ENCODE measurements around the gene C7orf25.

C7orf25 gene

DNA sequence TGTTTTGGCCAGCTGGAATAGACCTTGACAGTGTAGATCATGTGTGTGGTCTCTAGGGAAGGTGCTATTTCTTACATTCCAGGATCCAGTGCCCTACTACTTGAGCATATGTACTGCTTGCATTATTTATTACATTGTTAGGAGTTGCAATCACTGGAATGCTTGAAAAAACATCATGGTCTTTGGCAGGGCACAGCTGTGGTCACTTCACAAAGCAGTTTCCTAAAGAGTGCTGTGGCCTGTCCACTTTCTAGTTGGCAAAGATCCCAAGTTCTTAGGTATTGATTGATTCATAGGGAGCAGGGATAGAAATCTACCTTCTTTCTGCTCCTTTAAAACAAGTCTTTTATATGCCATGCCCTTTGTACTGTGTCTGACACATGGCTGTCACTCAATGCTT lies 4.6 kb downstream of the C7orf25 start:
- TF ChIP-seq, protein P1, sequence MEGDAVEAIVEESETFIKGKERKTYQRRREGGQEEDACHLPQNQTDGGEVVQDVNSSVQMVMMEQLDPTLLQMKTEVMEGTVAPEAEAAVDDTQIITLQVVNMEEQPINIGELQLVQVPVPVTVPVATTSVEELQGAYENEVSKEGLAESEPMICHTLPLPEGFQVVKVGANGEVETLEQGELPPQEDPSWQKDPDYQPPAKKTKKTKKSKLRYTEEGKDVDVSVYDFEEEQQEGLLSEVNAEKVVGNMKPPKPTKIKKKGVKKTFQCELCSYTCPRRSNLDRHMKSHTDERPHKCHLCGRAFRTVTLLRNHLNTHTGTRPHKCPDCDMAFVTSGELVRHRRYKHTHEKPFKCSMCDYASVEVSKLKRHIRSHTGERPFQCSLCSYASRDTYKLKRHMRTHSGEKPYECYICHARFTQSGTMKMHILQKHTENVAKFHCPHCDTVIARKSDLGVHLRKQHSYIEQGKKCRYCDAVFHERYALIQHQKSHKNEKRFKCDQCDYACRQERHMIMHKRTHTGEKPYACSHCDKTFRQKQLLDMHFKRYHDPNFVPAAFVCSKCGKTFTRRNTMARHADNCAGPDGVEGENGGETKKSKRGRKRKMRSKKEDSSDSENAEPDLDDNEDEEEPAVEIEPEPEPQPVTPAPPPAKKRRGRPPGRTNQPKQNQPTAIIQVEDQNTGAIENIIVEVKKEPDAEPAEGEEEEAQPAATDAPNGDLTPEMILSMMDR (IDR thresholded peaks at IDR 0.05; ENCODE audit: low read depth, low read length, missing control alignments): no peak
- no peak overlapping the region for H3K4me3 ChIP-seq (replicated peaks; ENCODE audit: low read depth, low read length)
- DNase-seq (ENCODE audit: extremely low read depth, low read depth): no peak

DNA sequence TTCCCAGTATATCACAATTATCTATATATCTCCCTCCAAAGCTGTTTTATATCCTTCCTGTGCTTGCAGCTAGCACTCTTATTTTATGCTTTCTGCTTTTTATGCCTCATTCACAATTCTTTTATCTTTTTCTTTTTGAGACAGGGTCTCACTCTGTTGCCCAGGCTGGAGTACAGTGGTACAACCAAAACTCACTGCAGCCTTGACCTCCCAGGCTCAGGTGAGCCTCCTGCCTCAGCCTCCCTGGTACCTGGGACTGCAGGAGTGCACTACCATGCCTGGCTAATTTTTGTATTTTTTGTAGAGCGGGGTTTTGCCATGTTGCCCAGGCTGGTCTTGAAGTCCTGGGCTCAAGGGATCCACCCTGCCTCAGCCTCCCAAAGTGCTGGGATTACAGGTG lies 5.7 kb downstream of the C7orf25 start:
- H3K4me3 ChIP-seq (replicated peaks; ENCODE audit: low read depth, low read length): no peak overlapping the region
- TF ChIP-seq, protein P1 (IDR thresholded peaks at IDR 0.05; ENCODE audit: low read depth, low read length, missing control alignments): no peak
- DNase-seq (ENCODE audit: extremely low read depth, low read depth): no peak

DNA sequence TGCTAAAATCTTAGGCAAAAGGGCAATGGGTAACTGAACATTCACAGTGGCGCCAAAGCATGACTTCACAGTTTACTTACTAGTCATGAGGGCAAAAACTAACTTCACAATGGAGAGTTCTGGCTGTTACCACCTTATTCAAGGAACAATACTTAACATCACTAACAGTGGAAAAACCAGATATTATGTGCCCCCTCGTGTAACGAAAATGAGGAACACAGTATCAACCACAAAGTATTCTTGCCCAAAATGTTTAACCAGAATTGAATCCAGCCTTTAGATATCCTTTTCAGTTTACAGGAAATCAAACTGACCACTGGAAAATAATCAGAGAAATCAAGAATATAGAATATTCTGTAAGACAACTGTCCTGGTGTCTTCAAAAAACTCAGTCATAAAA lies 9.5 kb downstream of the C7orf25 start:
- TF ChIP-seq, protein P1 (IDR thresholded peaks at IDR 0.05; ENCODE audit: low read depth, low read length, missing control alignments): no peak
- no peak overlapping the region for H3K4me3 ChIP-seq (replicated peaks; ENCODE audit: low read depth, low read length)
- no peak for DNase-seq (ENCODE audit: extremely low read depth, low read depth)

DNA sequence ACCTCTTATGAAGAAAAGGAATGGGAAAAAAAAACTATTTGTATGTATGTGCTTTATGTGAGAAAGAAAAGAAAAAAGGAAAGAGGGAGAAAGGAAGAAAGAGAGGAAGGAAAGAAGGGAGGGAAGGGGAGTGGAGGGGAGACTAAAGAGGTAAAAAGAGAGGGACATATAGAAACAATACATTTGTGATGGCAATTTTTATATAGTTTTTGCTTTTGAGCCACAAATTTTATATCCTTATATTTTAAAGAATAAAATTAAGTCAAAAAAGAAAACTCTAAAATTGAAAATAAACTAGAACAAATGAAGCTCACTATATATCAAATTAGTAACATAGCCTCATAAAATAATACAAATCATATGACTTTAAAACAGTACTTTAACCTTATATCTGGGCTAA lies 11.0 kb downstream of the C7orf25 start:
- no peak for DNase-seq (ENCODE audit: extremely low read depth, low read depth)

DNA sequence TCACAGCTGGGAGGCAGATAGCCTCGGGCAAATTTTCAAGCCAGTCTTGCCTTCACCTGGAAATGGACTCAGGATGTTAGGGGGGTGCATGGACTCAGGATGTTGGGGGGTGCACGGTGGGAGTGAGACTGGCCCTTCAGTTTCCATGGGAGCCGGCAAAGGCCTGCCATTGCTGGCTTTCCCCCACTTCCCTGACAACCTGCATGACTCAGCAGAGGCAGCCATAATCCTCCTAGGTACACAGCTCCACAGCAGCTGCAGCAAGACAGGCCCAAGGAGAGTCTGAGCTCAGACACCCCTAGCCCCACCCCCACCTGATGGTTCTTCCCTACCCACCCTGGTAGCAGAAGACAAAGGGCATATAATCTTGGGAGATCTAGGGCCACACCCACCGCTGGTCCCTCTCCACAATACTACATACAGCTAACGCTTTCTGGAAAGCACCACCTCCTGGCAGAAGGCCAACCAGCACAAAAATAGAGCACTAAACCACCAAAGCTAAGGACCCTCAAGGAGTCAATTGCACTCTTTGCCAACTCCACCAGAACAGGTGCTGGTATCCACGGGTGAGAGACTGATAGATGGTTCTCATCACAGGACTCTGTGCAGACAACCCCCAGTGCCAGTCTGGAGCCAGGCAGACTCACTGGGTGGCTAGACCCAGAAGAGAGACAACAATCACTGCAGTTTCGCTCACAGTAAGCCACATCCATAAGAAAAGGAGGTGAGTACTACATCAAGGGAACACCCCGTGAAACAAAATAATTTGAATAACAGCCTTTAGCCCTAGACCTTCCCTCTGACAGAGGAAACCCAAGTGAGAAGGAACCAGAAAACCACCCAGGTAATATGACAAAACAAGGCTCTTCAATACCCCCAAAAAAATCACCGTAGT lies 18.3 kb downstream of the C7orf25 start:
- TF ChIP-seq, protein P1 (IDR thresholded peaks at IDR 0.05; ENCODE audit: low read depth, low read length, missing control alignments): no peak
- H3K4me3 ChIP-seq (replicated peaks; ENCODE audit: low read depth, low read length): no peak overlapping the region
- DNase-seq (ENCODE audit: extremely low read depth, low read depth): no peak

More for the DNA sequence above, 11.0 kb downstream of the C7orf25 start:
- TF ChIP-seq, protein P1 (IDR thresholded peaks at IDR 0.05; ENCODE audit: low read depth, low read length, missing control alignments): no peak
- H3K4me3 ChIP-seq (replicated peaks; ENCODE audit: low read depth, low read length): no peak overlapping the region

DNA sequence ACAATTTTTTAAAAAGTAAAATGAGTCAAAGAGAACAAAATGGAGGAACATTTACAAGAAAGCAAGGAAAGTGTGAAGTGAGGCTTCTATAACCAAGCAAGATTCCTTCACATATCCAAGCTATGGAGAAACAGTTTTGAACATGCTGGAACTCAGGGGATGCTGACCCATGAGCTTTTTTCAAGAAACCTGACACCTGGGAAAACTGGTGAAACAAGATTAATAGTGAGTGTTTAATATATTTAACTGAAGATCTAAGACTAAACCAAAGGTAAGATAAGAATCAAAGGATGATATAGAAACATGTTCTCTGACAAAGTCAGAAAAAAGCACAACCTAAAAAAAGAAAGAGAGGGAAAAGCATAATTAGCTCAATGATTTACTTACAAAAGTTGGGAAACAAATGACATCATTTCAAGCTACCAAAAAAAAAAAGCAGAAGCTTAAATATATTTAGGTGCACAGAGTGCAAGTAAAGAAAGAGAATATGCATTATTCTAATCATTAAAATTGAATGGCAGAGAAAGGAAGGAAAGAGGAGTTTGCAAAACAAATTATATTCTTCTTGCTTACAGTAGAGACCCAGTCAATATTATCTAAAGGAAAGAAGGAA lies 24.9 kb downstream of the C7orf25 start:
- no peak overlapping the region for H3K4me3 ChIP-seq (replicated peaks; ENCODE audit: low read depth, low read length)

More for the DNA sequence above, 24.9 kb downstream of the C7orf25 start:
- TF ChIP-seq, protein P1 (IDR thresholded peaks at IDR 0.05; ENCODE audit: low read depth, low read length, missing control alignments): no peak
- no peak for DNase-seq (ENCODE audit: extremely low read depth, low read depth)

Measured in HFF-Myc (cell line).